Testis (tissue), 2 donors: ENCODE results near the gene TEX22.

Experiments
- CTCF ChIP-seq, 3 experiments: fragments of 450-650 bp in 2 of 3; fragments of 200-600 bp in 1 of 3; sonication (generic) in 1 of 3; IDR thresholded peaks; one replicate each; pipeline ENCODE4 v1.5.1; 2016 to 2019; ENCODE audit warnings: antibody characterized with exemption in 3 of 3, mild to moderate bottlenecking in 2 of 3, moderate library complexity in 1 of 3
- POLR2A ChIP-seq: fragments of 450-650 bp; IDR thresholded peaks from one replicate; pipeline ENCODE4 v1.6.1; 2017; ENCODE audit warnings: antibody characterized with exemption, mild to moderate bottlenecking, moderate library complexity

DNA sequence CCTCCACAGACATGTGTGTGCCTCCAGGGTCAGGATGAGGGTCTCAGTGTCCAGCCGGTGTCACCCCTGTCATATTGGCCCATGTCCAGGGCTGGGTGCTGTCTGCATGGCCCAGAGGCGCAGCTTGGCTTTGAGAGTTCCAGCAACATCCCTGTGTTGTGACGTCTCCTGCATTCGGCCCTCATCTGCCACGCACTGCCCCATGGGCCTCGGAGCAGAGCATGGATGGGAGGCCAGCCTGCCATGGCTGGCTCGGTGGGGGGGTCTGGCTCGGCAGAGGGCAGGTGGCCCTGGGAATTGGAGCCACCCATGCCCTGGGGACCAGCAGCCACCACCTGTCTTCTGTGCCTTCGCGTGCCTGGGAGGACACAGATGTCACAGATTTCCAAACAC lies 10.8 kb upstream of the TEX22 start:
- no peak for TF ChIP-seq CTCF (IDR thresholded peaks at IDR 0.05)
- TF ChIP-seq POLR2A, result no peak
